Body of pancreas (tissue), 4 donors: Measurements from ENCODE around the gene TRMT11.

Source experiments
- CTCF ChIP-seq, 7 experiments: fragments of 450-650 bp in 4 of 7; fragments of 200-600 bp in 3 of 7; sonication (generic) in 3 of 7; IDR thresholded peaks; one replicate each; pipeline ENCODE4 v1.5.1; 2016 to 2019; ENCODE audit warnings: antibody characterized with exemption in 7 of 7
- POLR2A ChIP-seq, 3 donors: fragments of 450-650 bp; IDR thresholded peaks; one replicate each; pipeline ENCODE4 v1.6.1; 2016; ENCODE audit warnings: antibody characterized with exemption in 3 of 3, mild to moderate bottlenecking in 2 of 3

- TF ChIP-seq CTCF (IDR thresholded peaks at IDR 0.05) (no peak), POLR2A (IDR thresholded peaks at IDR 0.05) (no peak)
Measured at GRCh38 chr6:125991653-125992052, 5.3 kb downstream of the TRMT11 start.
